G401 (cell line): ENCODE measurements around the gene GSTP1. TPM values are rescaled to one million over a fixed set of nuclear protein-coding genes. Genes with fewer than 3 reads are reported as not detected.
"Not testable (repeated sequence)": the region's sequence is repeated elsewhere in the genome, so short reads cannot be mapped to it uniquely, and the experiment has no call there.

Source experiments
- DNase-seq: peaks from one replicate; pipeline ENCODE4 v3.0.0-alpha.2; 2015; ENCODE audit warnings: low spot score
- in situ Hi-C: cut with HindIII; loops from 2 replicates; pipeline ENCODE4 v1.10.0; 2016; ENCODE audit warnings: low sequenced_read_pairs, mixed read lengths
- total RNA-seq: library from RNA; depleted of rRNA; stranded (reverse); fragments of >200 nt; shearing (Covaris generic); gene quantifications from 2 replicates; pipeline ENCODE4 v1.2.3, GENCODE V29; 2014

Gene GSTP1
- total RNA-seq, 1 experiment from 2014 or later: 1,075 TPM

DNA sequence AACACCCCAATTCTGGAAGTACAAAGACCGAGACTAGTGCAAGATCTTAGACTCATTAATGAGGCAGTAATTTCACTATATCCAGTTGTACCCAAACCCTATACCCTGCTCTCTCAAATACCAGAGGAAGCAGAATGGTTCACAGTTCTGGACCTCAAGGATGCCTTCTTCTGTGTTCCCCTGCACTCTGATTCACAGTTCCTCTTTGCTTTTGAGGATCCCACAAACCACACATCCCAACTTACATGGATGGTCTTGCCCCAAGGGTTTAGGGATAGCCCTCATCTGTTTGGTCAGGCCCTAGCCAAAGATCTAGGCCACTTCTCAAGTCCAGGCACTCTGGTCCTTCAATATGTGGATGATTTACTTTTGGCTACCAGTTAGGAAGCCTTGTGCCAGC lies 40.2 kb downstream of the GSTP1 start:
- DNase-seq, in situ Hi-C loops: not testable (repeated sequence)

DNA sequence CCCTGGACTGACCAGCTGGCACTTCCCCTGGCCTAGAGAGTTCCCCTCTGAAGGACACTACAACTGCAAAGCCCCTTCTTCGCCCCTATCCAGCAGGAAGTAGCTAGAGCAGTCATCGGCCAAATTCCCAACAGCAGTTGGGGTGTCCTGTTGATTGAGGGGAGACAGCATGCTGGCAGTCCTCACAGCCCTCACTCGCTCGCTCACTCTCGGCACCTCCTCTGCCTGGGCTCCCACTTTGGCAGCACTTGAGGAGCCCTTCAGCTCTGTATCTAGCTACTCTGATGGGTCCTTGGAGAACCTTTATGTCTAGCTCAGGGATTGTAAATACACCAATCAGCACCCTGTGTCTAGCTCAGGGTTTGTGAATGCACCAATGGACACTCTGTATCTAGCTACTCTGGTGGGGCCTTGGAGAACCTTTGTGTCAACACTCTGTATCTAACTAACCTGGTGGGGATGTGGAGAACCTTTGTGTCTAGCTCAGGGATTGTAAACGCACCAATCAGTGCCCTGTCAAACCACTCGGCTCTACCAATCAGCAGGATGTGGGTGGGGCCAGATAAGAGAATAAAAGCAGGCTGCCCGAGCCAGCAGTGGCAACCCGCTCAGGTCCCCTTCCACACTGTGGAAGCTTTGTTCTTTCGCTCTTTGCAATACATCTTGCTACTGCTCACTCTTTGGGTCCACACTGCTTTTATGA lies 42.7 kb downstream of the GSTP1 start:
- in situ Hi-C loops, DNase-seq: not testable (repeated sequence)

DNA sequence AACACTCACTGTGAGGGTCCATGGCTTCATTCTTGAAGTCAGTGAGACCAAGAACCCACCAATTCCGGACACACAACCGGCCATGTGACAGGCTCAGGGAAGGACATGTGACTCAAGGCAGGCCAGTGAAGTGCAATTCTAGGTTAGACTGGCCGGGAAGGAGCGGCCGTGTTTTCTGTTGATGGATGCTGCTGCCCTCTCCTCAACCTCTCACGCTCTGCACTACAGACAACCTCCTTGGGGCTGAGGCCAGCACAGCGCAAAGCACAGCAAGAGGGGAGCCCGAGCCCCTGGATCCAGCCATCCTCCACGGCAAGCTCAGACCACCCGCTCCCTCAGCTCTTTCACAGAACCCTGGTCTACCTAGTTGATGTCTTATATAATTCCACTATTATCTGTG lies 43.4 kb downstream of the GSTP1 start:
- in situ Hi-C loops: no loop called here
- no peak for DNase-seq

DNA sequence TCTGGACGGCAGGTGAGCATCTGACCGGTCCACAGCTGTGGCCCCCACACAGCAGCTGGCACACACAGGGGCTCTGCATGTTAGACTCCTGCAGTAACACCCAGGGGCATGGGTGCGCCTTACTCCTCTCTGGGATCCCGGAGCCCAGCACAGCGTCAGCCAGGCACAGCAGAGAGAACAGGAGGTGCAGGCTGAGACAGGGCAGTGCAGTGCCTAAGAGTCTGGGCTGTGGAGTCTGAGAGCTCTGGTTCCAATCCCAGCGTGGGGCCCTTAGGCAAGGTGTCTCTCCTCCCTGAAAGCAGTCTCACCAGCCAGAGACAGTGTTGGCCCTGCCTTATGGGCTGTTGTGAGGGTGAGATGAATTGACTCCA lies 43.8 kb downstream of the GSTP1 start:
- in situ Hi-C loops: no loop called here

DNA sequence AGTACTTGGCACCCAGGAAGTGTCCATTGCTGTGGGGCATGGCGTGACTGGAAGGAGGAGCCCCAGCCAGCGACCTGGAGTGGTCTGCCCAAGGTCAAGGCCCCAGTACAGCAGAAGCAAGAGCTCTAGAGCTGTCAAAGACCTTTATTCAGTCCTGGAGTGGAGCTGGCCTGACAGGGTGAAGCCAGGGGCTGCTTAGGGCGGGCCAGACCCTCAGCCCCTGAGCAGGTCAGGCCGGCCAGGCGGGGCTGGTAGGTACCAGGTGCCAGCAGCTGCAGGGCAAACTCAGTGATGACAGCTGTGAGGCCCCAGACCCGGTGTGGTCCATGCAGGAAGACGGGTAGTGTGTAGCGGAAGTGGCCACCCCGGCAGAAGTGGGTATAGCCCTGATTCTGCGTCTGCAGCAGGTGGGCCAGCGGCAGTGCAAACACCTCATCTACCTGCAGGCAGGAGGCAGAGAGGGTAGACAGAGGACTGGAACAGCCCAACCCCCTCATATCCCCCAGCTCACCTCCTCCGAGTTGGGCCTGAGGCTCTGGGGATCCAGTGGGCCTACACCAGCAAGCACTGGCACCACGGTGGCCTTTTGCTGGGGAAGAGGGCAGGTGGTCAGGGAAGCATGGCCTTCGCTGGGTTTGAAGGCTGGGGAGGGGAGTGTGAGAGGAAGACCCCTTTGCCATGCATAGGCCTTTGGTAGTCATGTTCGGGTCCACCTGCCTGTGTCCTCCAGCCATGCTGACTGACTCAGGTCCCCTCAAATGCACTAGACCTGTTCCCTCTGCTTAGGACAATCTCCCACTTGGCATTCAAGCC lies 44.4 kb downstream of the GSTP1 start:
- DNase-seq: no peak
- in situ Hi-C loops: no loop called here

More for the DNA sequence above, 43.8 kb downstream of the GSTP1 start:
- DNase-seq: no peak

DNA sequence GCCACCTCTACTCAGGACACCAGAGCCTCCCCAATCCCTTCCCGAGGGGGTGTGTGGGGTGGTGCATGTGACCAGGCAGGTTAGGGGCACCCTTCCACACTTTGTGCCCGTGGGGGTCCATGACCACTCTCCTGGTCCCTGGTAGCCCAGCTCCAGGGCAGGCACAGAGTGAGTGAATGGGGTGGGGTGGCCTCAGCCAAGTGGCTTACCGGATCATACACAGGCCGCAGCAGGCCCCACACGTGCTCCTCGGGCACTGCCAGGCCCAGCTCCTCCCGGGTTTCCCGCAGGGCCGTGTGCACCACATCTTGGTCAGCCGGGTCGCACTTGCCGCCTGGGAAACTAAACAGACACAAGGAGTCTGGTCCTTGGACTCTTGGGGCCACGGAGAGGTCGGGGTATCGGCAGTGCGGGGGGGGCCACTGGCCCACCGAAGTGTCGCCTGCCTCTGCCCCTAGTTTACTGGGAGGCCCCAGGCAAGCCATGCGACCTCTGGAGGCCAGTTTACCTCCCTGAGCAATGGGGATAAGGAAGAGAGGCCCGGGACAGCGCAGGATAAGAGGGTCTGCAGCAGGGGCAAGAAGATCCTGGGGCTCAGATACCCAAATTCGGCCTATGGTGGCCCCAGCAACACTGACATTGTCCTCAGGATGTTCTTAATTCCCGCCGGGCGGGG lies 45.2 kb downstream of the GSTP1 start:
- in situ Hi-C loops: no loop called here
- no peak for DNase-seq

DNA sequence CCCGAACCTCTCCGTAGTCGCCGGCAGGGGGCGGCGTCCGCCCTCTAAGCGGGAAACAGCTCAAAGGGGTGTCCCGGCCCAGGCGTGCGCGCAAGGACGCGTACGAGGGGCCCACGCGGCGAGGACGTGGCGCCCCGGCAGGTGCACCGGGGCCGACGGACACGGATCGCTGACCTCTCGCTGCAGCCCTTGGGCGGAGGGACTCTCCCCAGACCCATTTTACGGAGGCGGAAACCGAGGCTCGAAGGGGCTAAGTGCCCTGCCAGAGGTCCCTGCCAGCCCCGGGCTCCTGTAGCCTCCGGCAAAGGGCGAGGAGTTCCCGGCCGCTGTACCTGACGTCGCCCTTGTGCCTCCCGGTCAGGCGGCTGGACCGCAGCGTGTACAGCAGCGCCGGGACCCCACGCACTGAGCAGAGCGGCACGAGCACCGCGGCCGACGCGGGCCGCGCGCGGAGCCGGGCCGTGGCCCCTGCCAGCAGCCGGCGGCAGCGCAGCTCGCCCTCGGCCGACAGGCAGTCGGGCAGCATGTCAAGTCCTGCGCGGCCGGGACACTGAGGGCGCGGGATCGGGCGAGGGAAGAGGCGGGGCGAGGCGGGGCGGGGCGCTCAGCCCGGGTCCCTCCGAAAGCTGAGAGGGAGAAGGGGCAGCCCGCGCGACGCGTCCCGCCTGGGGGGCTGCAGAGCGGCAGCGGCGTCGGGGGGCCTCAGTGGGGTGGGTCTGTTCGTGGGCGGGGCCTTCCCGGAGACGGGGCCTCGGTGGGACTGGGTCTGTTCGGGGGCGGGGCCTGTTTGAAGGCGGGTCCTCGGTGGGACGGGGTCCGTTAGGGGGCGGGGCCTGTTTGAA lies 46.0 kb downstream of the GSTP1 start, which contains the start of gene NUDT8:
Gene NUDT8, minus strand, starts transcription at position 552 of the 842 bp plus-strand sequence. Its CDS starts 26 bp downstream, at position 526.
- peak; percentile 76 for DNase-seq
- in situ Hi-C loops: no loop called here

DNA sequence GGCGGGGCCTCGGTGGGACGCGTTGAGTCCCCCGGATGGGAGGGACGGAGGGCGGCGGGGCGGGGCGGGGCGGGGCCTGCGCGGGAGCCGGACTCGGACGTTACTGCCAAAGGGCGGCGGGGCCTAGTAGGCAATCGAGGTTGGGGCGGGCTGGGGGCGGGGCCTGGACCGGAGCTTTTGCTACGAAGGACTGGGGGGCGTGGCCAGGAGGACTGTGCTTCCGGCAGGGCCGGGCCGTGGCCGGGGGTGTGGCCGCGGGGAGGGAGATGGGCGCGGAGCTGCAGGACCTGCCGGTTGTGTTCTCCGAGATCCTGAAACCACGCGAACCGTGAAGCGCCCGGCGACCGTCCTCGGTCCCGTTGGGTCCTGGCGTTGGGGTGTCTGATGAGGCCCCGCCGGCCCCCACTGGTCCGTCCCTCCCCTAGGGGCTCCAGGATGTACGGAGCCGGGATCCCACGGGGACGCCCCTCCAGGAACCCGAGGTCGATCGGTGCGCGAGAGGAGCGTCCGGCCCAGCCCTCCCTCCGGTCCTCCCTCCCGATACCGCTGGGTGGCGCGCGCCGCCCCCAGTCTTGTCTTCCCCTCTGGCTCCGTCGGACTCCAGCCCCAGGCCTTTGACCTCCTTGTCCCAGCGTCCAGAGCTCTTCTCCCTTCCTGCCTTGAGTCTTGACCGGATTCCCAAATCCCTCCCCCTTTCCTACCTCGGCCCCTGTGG lies 46.8 kb downstream of the GSTP1 start:
- DNase-seq: peak; percentile 97
- in situ Hi-C loops: no loop called here

DNA sequence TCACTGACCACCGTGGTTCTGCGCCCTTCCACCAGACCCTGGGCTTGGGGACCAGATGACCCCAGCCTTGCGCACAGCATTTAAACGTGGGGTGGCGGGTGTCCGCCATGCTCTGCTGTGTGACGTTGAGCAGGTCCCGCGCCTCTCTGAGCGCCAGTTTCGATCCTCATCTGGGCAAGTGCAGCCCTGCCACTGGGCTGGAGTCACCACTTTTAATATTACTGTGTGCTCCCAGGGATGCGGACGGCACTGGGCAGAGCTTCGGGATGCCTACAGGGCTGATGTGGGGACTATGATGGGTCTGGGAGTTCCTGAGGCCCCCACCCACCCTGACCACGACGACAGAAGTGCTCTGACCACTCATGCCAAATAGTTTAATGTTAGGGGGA lies 47.3 kb downstream of the GSTP1 start:
- in situ Hi-C loops: no loop called here
- no peak for DNase-seq

DNA sequence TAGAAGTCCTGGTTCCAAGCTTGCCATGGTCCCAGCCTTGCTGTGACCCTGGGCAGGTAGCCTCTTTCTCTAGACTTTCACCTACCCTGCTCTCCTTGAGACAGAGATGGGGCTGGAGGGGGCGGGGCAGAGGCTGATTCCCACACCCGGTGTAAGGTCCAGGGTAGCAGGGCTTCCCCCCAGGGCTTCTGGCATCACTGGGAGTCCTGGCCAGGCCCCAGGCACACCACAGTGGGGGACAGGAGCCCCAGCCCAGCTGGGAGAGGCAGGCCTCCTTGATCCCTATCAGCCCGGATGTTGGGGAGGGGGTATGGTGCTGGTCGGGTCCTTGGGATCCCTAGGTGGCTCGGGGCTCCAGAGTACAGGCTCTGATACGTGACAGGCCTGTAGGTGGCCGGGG lies 47.8 kb downstream of the GSTP1 start:
- no peak for DNase-seq
- in situ Hi-C loops: no loop called here

DNA sequence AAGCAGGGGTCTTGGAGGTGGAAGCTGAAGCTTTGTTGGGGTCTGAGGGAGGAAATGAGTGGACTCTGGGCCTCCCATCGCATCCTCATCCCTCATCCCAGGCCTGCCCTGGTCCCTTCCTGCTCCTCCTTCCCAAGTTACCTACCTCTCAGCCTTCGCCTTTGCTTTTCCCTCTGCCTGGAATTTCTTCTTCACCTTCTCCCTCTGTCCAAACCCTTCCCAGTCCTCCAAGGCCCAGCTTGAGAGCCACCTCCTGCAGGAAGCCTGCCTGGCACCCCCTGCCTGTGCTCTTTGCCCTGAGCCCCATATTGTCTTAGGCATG lies 48.2 kb downstream of the GSTP1 start:
- in situ Hi-C loops: no loop called here
- no peak for DNase-seq

DNA sequence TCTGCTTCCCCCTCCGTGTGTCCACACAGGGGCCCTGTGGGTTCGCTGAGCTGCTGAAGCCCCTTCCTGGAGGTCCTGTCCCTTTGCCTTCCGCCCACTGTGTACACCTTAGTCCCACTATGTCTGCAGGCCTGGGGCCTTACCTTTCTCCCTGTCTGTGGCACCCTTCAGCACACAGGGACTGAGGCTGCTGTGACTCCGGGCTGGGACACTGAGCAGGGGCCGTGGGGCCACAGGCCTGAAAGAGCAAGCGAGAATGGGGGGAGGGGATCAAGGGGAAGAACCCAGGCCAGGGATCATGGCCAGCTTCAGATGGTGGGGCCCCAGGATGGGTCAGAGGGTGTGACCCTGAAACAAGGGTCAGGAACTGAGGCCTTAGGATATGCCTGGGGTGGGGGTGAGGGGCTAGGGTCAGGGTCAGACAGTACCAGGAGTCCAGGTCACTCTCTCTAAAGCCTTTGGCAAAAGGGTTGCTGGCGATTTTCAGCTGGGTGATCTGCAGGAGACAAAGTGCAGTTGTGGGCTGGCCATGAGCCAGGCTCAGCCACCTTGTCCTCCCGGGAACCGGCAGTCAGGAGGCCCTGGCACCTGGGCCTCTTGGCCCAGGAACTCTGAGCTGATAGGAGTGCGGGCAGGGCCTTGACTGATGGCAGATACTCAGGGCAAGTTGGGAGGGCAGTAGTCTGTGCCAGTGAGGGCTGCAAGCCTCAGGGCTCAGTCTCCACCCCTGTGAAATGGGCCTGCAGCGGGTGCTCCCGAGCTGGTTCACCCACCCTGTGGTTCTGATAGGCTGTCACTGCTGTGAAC lies 48.8 kb downstream of the GSTP1 start:
- DNase-seq: no peak
- in situ Hi-C loops: no loop called here

DNA sequence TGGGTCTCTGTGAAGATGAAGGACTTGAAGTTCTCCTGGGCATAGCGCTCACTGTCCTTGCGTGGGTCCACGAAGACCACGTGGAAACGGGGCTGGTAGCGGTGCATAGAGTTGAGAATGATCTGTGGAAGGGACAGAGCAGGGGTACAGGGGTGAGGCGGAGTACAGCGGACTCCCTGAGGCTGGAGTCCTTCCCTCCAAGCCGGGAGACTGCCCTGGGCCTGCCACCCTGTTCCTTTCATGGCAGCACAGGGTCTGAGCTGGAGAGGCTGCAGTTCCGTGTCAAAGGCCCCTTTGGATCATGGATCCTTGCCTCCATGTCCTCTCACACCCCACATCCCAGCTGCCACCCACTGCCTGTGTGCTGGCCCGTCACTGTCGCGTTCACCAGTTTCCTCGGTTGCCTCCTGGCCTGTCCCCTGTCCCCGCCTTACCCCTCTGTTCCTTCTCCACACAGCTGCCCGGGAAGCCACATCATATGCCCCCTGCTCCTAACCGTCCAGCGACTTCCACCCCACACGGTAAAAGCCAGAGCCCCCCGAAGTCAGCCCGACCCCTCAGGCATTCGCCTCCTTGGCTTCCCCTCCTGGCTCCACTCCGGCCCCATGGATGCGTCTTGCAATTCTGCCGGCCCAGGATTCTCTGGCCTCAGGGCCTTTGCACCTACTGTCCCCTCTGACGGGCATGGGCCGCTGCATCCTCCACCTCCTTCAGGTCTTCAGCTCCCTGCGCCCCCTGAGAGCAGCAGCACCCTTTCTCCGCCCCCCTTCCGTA lies 49.6 kb downstream of the GSTP1 start:
- in situ Hi-C loops: no loop called here
- DNase-seq: no peak

DNA sequence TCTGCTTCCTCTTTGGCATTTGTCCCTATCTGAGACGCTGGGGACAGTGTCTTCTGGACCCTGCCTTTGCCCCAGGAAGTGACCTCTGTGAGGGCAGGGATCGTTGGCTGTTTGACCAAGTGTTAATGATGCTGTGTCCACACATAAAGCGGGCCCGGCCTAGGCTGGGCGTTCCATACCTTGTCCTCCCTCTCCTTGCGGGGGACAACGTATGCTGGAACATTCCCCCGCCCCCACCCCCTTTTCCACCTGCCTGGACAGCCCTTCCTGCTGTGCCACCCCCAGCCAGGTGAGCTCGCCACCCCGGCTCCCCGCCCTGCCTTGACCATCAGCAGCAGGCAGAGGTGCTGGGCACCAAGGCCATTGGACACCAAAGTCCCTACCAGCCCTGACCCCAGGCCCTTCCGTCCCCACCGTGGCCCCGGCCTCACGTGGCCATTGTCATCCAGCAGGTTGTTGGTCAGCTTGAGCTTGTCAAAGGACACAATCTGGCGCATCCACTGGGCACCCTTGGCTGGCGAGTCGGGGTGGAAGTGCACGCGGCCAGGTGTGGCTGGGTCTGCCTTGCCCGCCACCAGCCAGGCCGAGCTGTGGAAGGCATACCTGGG lies 50.2 kb downstream of the GSTP1 start:
- in situ Hi-C loops: no loop called here
- DNase-seq: no peak

DNA sequence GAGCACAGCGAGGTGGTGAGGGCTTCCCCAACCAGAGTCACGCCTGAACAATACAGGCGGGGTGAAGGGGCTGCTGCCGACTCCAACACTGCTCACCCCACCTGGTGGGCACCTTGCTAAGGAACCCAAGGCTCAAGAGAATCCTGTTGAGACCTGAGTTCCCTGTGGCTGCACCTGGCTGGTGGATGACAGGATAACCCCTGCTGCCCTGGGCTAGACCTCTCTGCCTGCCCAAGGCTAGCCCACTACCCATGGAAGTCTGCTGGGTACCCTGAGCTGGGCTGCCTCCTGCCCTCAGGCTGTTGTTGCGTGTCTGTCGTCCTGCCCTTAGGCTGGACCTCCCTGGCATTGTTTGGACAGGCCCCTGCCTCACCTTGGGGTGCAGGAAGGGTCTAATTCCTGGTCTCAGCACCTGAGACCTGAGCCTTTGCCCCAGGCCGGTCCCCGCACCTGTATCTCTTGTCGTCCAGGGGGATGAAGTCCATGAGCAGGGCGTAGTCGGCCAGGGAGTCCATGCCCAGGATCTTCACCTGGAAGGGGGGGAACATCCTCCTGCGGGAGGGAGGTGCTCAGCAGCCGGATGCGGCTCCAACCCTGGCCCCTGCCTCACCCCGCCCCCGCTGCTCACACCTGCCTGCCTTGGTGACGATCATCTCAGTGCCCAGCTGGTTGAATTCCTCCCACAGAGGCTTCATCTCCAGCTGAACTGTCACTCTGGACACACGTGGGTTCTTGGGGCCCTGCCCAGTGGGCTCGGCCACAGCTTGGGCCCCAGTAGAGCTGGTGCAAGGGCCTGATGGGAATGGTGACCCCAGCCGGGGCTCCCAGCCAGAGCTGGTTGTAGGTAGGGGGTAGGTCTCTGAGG lies 51.0 kb downstream of the GSTP1 start:
- no peak for DNase-seq
- in situ Hi-C loops: no loop called here

DNA sequence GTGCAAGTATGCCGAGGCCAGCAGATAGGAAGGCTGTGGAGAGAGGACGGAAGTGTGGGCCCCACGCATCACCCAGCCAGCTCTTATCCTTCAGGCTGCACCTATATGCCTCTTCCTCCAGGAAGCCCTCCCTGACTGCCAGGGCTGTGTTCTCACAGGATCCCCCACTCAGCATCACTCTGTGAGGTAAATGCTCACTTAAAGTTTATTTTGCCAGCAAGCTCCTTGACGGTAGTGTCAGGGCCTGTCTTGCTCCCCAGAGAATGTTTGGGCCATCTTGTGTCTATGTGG lies 51.6 kb downstream of the GSTP1 start:
- no peak for DNase-seq
- in situ Hi-C loops: no loop called here
